IMR-90 (cell line): Measurements from ENCODE around the gene PCGF3. TPM values are rescaled to one million over a fixed set of nuclear protein-coding genes. Genes with fewer than 3 reads are reported as not detected.
A peak's percentile ranks its signal among the peaks of the same experiment; 100 is the strongest.

ENCODE experiments used
- ATAC-seq: fragments of 200-7000 bp; cut with Tn5 transposase; 2 replicates; pipeline ENCODE4 v1.9.1; 2020; ENCODE audit warnings: low read depth, mild to moderate bottlenecking, moderate library complexity
- BruUV-seq: library from RNA; stranded (reverse); fragments of 400-500 nt; replicated peaks from 2 replicates; lab custom pipeline; 2021; lab: Mats Ljungman, UMichigan
- CTCF ChIA-PET: fragments of 300-600 bp; formaldehyde crosslinking; extraction: SDS; loops from one replicate; lab custom pipeline; 2021; ENCODE audit warnings: antibody characterized with exemption; lab: Yijun Ruan, JAX
- POLR2A ChIA-PET: fragments of 300-600 bp; sonication (Branson Sonifier 250); formaldehyde crosslinking; loops from one replicate; lab custom pipeline; 2022; ENCODE audit warnings: antibody characterized with exemption; ENCODE audit not compliant: unreplicated experiment; lab: Charles Lee
- DNase-seq: peaks from one replicate; pipeline ENCODE4 v3.0.0; 2013
- H2AFZ ChIP-seq: replicated peaks from 2 replicates; pipeline ENCODE3; 2013; ENCODE audit warnings: low read length, mild to moderate bottlenecking; ENCODE audit not compliant: poor library complexity
- H2AK5ac ChIP-seq: 2 replicates; pipeline ENCODE4 v1.6.1; 2013; ENCODE audit warnings: low read depth, low read length, inconsistent platforms
- H2AK9ac ChIP-seq: replicated peaks from 2 replicates; pipeline ENCODE3; 2013; ENCODE audit warnings: mild to moderate bottlenecking, low read depth, low read length, moderate library complexity; ENCODE audit not compliant: poor library complexity
- H2BK120ac ChIP-seq: 2 replicates; pipeline ENCODE4 v1.6.1; 2013; ENCODE audit warnings: low read depth, low read length, inconsistent platforms
- H2BK15ac ChIP-seq: 3 replicates; pipeline ENCODE4 v1.6.1; 2013; ENCODE audit warnings: low read depth, low read length, inconsistent platforms
- H2BK20ac ChIP-seq: 2 replicates; pipeline ENCODE4 v1.6.1; 2013; ENCODE audit warnings: low read depth, mild to moderate bottlenecking, inconsistent platforms, low read length, moderate library complexity
- H2BK5ac ChIP-seq: 2 replicates; pipeline ENCODE4 v1.6.1; 2013; ENCODE audit warnings: mild to moderate bottlenecking, low read depth, low read length, inconsistent platforms; ENCODE audit not compliant: poor library complexity, severe bottlenecking
- H3K14ac ChIP-seq: replicated peaks from 2 replicates; pipeline ENCODE4 v1.6.1; 2013; ENCODE audit warnings: low read depth, low read length, inconsistent platforms
- H3K18ac ChIP-seq: 2 replicates; pipeline ENCODE4 v1.6.1; 2013; ENCODE audit warnings: low read depth, low read length, control low read depth
- H3K23ac ChIP-seq: 2 replicates; pipeline ENCODE4 v1.6.1; 2013; ENCODE audit warnings: low read depth, low read length, inconsistent platforms
- H3K27ac ChIP-seq: 2 replicates; pipeline ENCODE4 v1.5.1; 2013; ENCODE audit warnings: mild to moderate bottlenecking, control low read depth, low read length; ENCODE audit not compliant: insufficient read depth
- H3K27me3 ChIP-seq: 2 replicates; pipeline ENCODE4 v1.6.1; 2013; ENCODE audit warnings: low read length; ENCODE audit not compliant: control insufficient read depth, insufficient read depth
- H3K36me3 ChIP-seq: 2 replicates; pipeline ENCODE4 v1.6.1; 2013; ENCODE audit warnings: low read length, mixed read lengths; ENCODE audit not compliant: control insufficient read depth, insufficient read depth
- H3K4ac ChIP-seq: 2 replicates; pipeline ENCODE4 v1.6.1; 2013; ENCODE audit warnings: low read depth, low read length, inconsistent platforms
- H3K4me1 ChIP-seq: 2 replicates; pipeline ENCODE4 v1.6.1; 2013; ENCODE audit warnings: low read length, mixed read lengths; ENCODE audit not compliant: control insufficient read depth, insufficient read depth
- H3K4me2 ChIP-seq: 2 replicates; pipeline ENCODE4 v1.6.1; 2013; ENCODE audit warnings: low read depth, mild to moderate bottlenecking, control low read depth, low read length, moderate library complexity
- H3K4me3 ChIP-seq: 2 replicates; pipeline ENCODE4 v1.5.1; 2013; ENCODE audit warnings: low read depth, mild to moderate bottlenecking, control low read depth, low read length, moderate library complexity; ENCODE audit not compliant: insufficient read depth
- H3K56ac ChIP-seq: 2 replicates; pipeline ENCODE4 v1.6.1; 2013; ENCODE audit warnings: low read length, inconsistent platforms; ENCODE audit not compliant: insufficient read depth; ENCODE audit errors: extremely low read depth
- H3K79me1 ChIP-seq, 2 experiments: 2 replicates each; pipeline ENCODE4 v1.6.1; 2013; ENCODE audit warnings: low read length in 2 of 2, inconsistent platforms in 1 of 2, low read depth in 1 of 2
- H3K9ac ChIP-seq: 2 replicates; pipeline ENCODE4 v1.6.1; 2013; ENCODE audit warnings: low read depth, low read length, control low read depth
- H3K9me1 ChIP-seq: 2 replicates; pipeline ENCODE4 v1.6.1; 2013; ENCODE audit warnings: low read length, inconsistent platforms; ENCODE audit not compliant: insufficient read depth
- H3K9me3 ChIP-seq: 2 replicates; pipeline ENCODE4 v1.6.1; 2013; ENCODE audit warnings: low read length; ENCODE audit not compliant: control insufficient read depth, insufficient read depth
- H4K20me1 ChIP-seq: 2 replicates; pipeline ENCODE4 v1.6.1; 2013; ENCODE audit warnings: low read length, inconsistent platforms; ENCODE audit not compliant: insufficient read depth
- H4K5ac ChIP-seq: 2 replicates; pipeline ENCODE4 v1.6.1; 2013; ENCODE audit warnings: mild to moderate bottlenecking, low read depth, low read length, control low read depth
- H4K8ac ChIP-seq, 2 experiments: 2 replicates each; pipeline ENCODE4 v1.6.1; 2013; ENCODE audit warnings: low read depth in 2 of 2, low read length in 2 of 2, control low read depth in 1 of 2, inconsistent platforms in 1 of 2
- H4K91ac ChIP-seq: 2 replicates; pipeline ENCODE4 v1.6.1; 2013; ENCODE audit warnings: low read depth, low read length, inconsistent platforms; ENCODE audit not compliant: insufficient read depth
- MAZ ChIP-seq: IDR thresholded peaks from 2 replicates; pipeline ENCODE4 v1.6.1; 2012; ENCODE audit warnings: low read depth, mild to moderate bottlenecking, low read length, improper control_type of control experiment, moderate library complexity, borderline replicate concordance
- RCOR1 ChIP-seq: IDR thresholded peaks from 2 replicates; pipeline ENCODE4 v1.6.1; 2012; ENCODE audit warnings: mild to moderate bottlenecking, low read length, improper control_type of control experiment; ENCODE audit not compliant: insufficient replicate concordance
- WGBS, 2 experiments: methylation state at CpG; one replicate each; pipeline versions ENCODE4 v1.1.5 to v1.1.7; 2013; ENCODE audit warnings: missing lambda C conversion rate in 2 of 2; ENCODE audit not compliant: insufficient read length in 1 of 2; ENCODE audit errors: extremely low coverage in 2 of 2; 5-methylcytosine and 5-hydroxymethylcytosine counted together
- dilution Hi-C: fragments of 300-500 bp; cut with HindIII; formaldehyde crosslinking; loops from one replicate; pipeline ENCODE4 v1.14.3; 2018; ENCODE audit warnings: low sequenced_read_pairs; ENCODE audit not compliant: unreplicated experiment
- in situ Hi-C: fragments of 300-500 bp; cut with MboI; formaldehyde crosslinking; loops from 3 replicates; pipeline ENCODE4 v1.14.3; 2019; ENCODE audit warnings: low sequenced_read_pairs, inconsistent platforms, mixed read lengths
- intact Hi-C: fragments of 100-400 bp; cut with micrococcal nuclease; formaldehyde crosslinking; loops from 2 replicates; pipeline ENCODE4 v1.10.0; 2022
- polyA plus RNA-seq, 3 experiments: library from polyadenylated mRNA; depleted of rRNA; stranded (reverse); fragments of >200 nt; gene quantifications; 2 replicates each; pipeline ENCODE4 v1.2.3, GENCODE V29; 2012; ENCODE audit warnings: low replicate concordance in 1 of 3
- total RNA-seq: library from RNA; depleted of rRNA; stranded (reverse); fragments of >200 nt; gene quantifications from 2 replicates; pipeline ENCODE4 v1.2.3, GENCODE V29; 2012
- TF ChIP-seq, protein P1 (sequence below): fragments of 150-350 bp; IDR thresholded peaks from 2 replicates; pipeline ENCODE4 v1.6.1; 2016; ENCODE audit warnings: low read depth, mild to moderate bottlenecking, low read length, moderate library complexity, borderline replicate concordance

Gene PCGF3
- total and polyA plus RNA-seq, 2 of the 4 experiments (the other 2 are of a cell fraction): 40.0 to 55.3 TPM

- Histone ChIP-seq H2BK20ac (no peak overlapping the region), H3K56ac (no peak overlapping the region), H4K20me1 (peaks cover 85% of the 10 kb centered on the region), H4K5ac (no peak overlapping the region), H3K4me3 (no peak overlapping the region), H3K27ac (no peak overlapping the region), H3K14ac (no peak overlapping the region), H3K4ac (no peak overlapping the region), H3K79me1 (peaks cover 12 to 83% of the 10 kb centered on the region in 2 experiments), H2BK5ac (no peak overlapping the region), H2BK120ac (no peak overlapping the region), H2AFZ (no peak overlapping the region), H3K4me2 (no peak overlapping the region), H3K23ac (no peak overlapping the region), H3K18ac (no peak overlapping the region), H3K27me3 (no peaks in the 10 kb centered on the region), H3K36me3 (peaks cover 72% of the 10 kb centered on the region), H3K9ac (no peak overlapping the region), H2AK9ac (peak overlapping the region; percentile 51), H4K91ac (no peak overlapping the region), H2AK5ac (no peak overlapping the region), H3K9me3 (no peaks in the 10 kb centered on the region), H4K8ac (no peak overlapping the region), H3K9me1 (peaks cover 9% of the 10 kb centered on the region), H2BK15ac (no peak overlapping the region), H3K4me1 (peaks cover 2% of the 10 kb centered on the region; the same call in 1 of the 2 replicates)
- BruUV-seq: no TSS peak
- in situ Hi-C loops (no loop called here), intact Hi-C loops (no loop called here), dilution Hi-C loops (no loop called here)
- DNase-seq (no peak), ATAC-seq (no peak)
- TF ChIP-seq, protein P1, sequence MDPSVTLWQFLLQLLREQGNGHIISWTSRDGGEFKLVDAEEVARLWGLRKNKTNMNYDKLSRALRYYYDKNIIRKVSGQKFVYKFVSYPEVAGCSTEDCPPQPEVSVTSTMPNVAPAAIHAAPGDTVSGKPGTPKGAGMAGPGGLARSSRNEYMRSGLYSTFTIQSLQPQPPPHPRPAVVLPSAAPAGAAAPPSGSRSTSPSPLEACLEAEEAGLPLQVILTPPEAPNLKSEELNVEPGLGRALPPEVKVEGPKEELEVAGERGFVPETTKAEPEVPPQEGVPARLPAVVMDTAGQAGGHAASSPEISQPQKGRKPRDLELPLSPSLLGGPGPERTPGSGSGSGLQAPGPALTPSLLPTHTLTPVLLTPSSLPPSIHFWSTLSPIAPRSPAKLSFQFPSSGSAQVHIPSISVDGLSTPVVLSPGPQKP: no peak
- TF ChIP-seq MAZ (no peak), RCOR1 (no peak)
- ChIA-PET POLR2A (no interaction called here), CTCF (no interaction called here)
- WGBS, 2 experiments: 100% methylated on average over 2 of the region's 16 CpGs; no CpG with 5 or more reads in 1 of the 2 experiments
These were observed 59.0 kb downstream of the PCGF3 start for GRCh38 chr4:764405-765169.
